Stimulated activated CD4-positive, alpha-beta T cell treated with anti-CD3 and anti-CD28 coated beads, Interleukin-2, amount 100 ng/mL, for 24 hours (primary cell): ENCODE results near the gene TNNT2.

Experiments
- DNase-seq, 2 donors: peaks; one replicate each; pipeline ENCODE4 v3.0.0-alpha.2; 2020

Gene TNNT2

GRCh38 chr1:201309416-201309815 is 68.1 kb downstream of the TNNT2 start:
- DNase-seq, result peak in 1 of 2 donors; percentile 23
